HG02884 (cell line): ENCODE results near the gene LLGL1.

Source experiments
- ATAC-seq: cut with Tn5 transposase; IDR thresholded peaks from one replicate; pipeline ENCODE4 v1.9.1; 2021; ENCODE audit warnings: mild to moderate bottlenecking, moderate library complexity; ENCODE audit not compliant: unreplicated experiment

Gene LLGL1

GRCh38 chr17:18250259-18250658, 24.8 kb downstream of the LLGL1 start:
- ATAC-seq, result no peak

GRCh38 chr17:18250708-18251107, 25.3 kb downstream of the LLGL1 start:
- no peak for ATAC-seq

GRCh38 chr17:18251204-18251603, 25.8 kb downstream of the LLGL1 start:
- ATAC-seq, result no peak

GRCh38 chr17:18252160-18252559, 26.7 kb downstream of the LLGL1 start:
- ATAC-seq, result no peak

GRCh38 chr17:18253187-18253884, 27.9 kb downstream of the LLGL1 start:
- no peak for ATAC-seq

- ATAC-seq, result no peak
These were observed 28.7 kb downstream of the LLGL1 start for GRCh38 chr17:18253947-18254821.

- no peak for ATAC-seq
These were observed 29.6 kb downstream of the LLGL1 start for GRCh38 chr17:18254888-18255649.

- ATAC-seq, result no peak
These were observed 30.9 kb downstream of the LLGL1 start for GRCh38 chr17:18256351-18256750.

- ATAC-seq, result no peak
These were observed 31.3 kb downstream of the LLGL1 start for GRCh38 chr17:18256776-18257175.

GRCh38 chr17:18257268-18257981, 32.0 kb downstream of the LLGL1 start:
- no peak for ATAC-seq

- ATAC-seq, result no peak
These were observed 32.5 kb downstream of the LLGL1 start for GRCh38 chr17:18257982-18258355.

GRCh38 chr17:18258356-18259038, 33.1 kb downstream of the LLGL1 start, which contains the start of gene FLII:
FLII (minus strand) TSS chr17:18258738; CDS start chr17:18258690, 48 bp downstream.
- ATAC-seq, result no peak

GRCh38 chr17:18259621-18260331, 34.3 kb downstream of the LLGL1 start:
- no peak for ATAC-seq

GRCh38 chr17:18260332-18261145, 35.1 kb downstream of the LLGL1 start, which contains the start of gene MIEF2:
MIEF2 (plus strand) TSS chr17:18260662; CDS start chr17:18262721, 2,059 bp downstream.
- ATAC-seq, result peak; percentile 61

GRCh38 chr17:18261146-18261515, 35.7 kb downstream of the LLGL1 start:
- ATAC-seq, result peak; percentile 8

GRCh38 chr17:18261659-18262058, 36.2 kb downstream of the LLGL1 start:
- no peak for ATAC-seq

GRCh38 chr17:18262111-18262510, 36.7 kb downstream of the LLGL1 start:
- ATAC-seq, result no peak

- ATAC-seq, result no peak
These were observed 37.2 kb downstream of the LLGL1 start for GRCh38 chr17:18262641-18263040.
